LoVo (cell line): Measurements from ENCODE around the gene XAB2.
"Not testable (repeated sequence)": the region's sequence is repeated elsewhere in the genome, so short reads cannot be mapped to it uniquely, and the experiment has no call there.

ENCODE experiments used
- DNase-seq: peaks from one replicate; pipeline ENCODE4 v3.0.0-alpha.2; 2016; ENCODE audit warnings: low spot score

The XAB2 gene

DNA sequence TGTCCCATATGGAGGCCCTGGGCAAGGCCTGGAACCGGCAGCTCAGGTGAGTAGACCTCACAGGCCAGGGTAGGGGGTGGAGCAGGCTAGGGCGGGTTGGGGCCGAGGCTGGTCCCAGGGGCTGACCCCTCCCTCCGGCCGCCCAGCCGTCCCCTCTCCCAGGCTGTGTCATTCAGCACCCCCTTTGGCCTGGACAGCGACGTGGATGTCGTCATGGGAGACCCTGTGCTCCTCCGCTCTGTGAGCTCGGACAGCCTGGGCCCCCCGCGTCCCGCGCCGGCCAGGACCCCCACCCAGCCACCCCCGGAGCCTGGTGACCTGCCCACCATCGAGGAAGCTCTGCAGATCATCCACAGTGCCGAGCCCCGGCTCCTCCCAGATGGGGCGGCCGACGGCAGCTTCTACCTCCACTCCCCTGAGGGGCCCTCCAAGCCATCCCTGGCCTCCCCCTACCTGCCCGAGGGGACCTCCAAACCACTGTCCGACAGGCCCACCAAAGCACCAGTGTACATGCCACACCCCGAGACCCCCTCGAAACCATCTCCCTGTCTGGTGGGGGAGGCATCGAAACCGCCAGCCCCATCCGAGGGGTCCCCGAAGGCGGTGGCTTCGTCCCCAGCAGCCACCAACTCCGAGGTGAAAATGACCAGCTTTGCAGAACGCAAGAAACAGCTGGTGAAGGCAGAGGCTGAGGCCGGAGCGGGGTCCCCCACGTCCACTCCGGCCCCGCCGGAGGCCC lies 17.6 kb downstream of the XAB2 start:
- no peak for DNase-seq

DNA sequence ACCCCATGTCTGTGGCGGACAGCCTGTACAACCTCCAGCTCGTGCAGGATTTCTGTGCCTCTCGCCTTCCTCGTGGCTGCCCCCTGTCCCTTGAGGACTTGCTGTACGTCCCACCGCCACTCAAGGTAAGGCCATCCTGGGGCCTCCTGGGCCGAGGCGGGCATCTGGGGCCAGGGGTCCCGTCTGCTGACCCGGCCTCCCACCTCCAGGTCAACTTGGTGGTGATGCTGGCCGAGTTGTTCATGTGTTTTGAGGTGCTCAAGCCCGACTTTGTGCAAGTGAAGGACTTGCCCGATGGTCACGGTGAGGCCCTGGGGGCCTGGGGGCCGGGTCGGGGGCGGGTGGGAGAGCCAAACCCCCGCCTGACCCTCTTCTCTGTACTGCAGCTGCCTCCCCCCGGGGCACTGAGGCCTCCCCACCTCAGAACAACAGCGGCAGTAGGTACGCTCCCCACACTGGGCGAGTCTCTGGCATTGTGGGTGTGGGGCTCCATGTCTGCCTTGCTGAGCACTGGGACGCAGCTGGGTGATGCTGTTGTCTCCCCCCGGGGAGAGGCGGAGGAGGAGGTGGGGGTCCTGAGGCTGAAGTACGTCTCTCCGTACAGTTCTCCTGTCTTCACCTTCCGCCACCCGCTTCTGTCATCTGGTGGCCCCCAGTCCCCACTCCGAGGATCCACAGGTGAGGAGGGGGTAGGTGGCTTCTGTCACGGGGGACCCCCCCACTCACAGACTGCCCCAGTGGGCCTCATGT lies 18.7 kb downstream of the XAB2 start:
- DNase-seq, result no peak

DNA sequence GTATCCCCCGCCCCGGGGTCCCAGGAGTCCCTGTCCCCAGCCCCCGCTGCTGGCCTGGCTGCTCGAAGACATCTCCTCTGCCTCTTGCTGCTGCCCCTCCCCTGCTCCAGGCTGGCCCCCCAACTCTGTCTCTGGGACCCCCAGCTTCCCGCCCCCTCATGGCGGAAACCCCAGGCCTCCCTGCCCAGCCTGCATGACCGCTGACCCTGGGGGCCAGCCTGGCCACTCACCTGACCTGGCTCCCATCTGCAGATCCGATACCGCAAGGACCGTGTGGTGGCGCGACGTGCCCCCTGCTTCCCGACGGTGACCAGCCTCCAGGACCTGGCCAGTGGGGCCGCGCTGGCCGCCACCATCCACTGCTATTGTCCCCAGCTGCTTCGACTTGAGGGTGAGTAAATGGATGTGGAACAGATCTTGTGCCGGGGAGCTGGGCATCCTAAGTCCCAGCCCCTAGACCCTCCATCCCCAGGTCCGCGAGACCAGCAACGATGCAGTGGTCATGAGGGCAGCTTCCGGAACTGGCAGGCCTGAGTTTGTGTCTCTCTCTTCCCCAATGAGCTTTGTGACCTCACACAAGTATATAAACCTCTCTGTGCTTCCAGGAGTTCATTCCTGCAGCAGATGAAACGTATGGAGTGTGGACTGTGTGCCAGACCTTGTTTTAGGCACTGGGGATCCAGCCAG lies 21.3 kb downstream of the XAB2 start:
- no peak for DNase-seq

DNA sequence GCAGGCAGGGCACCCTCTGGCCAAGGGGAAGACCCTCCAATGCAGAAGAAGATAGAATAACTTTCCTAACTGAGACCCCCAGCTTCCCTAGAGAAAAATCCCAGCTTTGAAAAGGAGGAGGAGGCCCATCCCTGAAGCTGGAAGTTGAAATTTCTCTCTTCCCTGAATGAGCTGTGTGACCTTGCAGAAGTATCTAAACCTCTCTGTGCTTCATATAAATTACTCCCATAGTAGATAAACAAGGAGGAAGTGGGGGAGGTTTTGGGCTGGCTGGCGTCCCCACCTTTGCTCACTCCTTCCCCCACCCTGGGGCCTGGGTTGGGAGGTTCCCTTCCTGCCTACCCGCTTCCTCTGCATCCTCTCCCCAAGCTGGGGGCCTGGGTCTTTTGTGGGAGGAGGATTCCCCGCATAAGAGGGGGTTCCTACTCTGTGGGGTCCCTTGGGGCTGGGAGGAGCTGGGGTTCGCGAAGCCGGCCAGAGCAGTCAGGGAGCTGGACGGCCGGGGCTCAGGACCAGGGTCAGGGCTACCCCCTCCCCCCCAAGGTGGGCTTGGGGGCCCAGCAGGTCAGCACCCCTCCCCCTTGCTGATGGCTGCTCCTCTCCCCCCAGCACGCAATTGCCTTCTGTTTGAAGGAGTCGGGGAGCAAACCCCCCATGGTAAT lies 22.0 kb downstream of the XAB2 start:
- no peak for DNase-seq

DNA sequence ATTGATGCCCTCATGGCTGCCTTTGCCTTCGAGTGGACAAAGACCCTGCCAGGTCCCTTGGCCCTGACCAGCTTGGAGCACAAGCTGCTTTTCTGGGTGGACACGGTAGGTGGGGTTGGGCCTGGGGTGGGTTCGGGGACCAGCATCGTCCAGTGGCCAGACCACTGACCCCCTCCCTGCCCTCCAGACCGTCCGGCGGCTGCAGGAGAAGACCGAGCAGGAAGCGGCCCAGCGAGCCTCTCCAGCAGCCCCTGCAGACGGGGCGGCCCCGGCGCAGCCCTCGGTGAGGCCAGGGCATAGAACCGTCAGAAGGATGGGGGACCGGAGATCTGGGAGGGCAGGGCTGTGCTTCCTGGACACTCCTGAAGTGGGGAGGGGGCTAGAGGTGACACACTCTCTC lies 23.1 kb downstream of the XAB2 start:
- DNase-seq, result no peak

DNA sequence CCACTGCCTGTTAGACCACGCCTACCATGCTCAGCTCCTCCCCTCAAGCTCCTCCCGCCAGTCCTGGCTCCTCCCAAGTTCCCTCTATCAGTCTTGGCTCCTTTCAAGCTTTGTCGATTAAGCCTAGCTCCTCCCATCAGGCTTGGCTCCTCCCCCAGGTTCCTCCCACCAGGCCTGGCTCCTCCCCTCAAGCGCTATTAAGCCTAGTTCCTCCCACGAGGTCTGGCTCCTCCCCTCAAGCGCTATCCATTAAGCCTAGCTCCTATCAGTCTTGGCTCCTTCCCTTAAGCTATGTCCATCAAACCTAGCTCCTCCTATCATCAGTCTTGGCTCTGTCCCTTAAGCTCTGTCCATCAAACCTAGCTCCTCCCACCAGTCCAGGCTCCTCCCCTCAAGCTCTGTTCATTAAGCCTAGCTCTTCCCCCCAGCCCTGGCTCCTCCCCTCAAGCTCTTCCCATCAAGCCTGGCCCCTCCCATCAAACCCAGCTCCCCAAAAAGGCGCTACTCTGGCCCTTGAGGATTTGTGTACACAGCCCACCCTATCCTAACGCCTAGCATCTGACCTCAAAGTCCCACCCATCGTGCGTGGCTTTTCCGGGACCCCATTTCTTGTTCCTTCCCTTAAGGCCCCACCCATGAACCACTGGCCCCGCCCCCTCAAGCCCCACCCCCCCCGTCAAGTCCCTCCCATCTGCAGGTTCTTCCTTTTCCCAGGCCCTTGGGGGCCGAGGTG lies 23.7 kb downstream of the XAB2 start:
- DNase-seq, result no peak

DNA sequence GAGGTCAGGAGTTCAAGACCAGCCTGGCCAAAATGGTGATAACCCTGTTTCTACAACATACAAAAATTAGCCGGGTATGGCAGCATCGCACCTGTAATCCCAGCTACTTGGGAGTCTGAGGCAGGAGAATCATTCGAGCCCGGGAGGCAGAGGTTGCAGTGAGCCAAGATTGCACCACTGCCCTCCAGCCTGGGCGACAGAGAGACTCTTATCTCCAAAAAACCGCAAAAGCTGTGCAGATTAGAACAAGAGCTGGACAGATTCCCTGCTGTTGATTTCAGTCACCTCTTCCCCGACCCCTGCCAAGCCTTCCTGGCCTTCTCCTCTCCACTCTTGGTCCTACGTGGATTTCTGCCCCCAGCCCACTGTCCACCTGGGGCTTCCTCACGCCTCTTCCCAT lies 25.4 kb downstream of the XAB2 start:
- no peak for DNase-seq

DNA sequence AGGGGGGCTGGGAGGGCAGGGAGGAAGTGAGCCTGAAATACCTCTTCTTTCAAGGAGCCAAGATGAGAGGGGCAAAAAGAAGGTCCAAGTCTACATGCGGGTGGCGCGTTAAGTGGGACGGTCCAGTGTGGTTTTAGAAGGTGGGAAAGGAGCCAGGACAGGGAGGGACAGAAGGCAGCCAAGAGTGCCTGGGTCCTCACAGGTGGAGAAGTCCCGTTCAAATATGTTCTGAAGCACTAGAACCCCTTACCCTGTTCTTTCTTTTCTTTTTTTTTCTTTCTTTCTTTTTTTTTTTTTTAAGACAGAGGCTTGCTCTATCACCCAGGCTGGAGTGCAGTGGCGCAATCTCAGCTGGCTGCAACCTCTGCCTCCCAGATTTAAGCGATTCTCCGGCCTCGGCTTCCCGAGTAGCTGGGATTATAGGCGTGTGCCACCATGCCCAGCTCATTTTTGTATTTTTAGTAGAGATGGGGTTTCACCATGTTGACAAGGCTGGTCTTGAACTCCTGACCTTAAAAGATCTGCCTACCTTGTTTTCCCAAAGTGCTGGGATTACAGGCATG lies 26.3 kb downstream of the XAB2 start:
- DNase-seq, result no peak

DNA sequence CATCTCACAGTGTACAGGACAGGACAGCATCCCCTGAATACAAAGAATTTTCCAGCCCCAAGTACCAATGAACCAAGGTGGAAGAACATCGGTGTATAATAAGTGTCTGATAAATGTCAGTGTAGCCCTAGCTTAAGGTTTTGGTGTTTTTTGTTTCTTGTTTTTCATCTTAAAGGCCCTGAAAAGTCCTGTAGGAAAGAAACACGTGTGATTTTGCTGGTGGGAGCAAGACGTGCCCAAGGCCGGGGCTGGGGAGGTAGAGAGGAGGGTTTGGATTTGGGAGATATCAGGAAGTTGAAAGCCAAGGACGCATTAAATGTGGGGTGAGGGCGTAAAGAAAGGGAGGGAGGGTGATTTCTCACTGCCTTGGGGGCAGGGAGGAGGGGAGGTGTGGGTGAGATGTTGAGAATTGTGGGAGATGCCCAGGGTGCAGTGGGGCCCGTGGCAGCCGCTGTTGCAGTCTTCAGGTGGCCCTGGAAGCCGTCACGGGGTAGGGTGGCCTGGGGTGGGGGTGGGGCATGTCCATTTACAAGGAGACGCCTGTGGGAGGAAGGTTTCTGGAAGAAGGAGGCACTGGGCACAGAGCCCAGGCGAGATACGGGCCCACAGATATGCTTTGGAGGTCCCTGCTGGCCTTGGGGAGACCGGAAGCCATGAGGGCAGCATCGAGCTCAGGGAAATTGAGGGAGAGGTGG lies 27.0 kb downstream of the XAB2 start:
- DNase-seq, result no peak

DNA sequence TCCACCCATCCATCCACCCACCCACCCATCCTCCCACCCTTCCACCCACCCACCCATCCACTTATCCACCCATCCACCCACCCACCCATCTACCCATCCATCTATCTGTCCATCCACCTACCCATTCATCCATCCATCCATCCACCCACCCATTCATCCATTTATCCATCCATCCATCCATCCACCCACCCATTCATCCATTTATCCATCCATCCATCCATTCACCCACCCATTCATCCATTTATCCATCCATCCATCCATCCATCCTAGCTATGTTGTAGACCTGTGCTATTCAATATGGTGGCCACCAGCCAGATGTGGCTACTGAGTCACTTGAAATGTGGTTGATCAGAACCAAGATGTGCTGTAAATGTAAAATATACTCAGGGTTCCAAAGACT lies 28.6 kb downstream of the XAB2 start:
- DNase-seq, result no peak

DNA sequence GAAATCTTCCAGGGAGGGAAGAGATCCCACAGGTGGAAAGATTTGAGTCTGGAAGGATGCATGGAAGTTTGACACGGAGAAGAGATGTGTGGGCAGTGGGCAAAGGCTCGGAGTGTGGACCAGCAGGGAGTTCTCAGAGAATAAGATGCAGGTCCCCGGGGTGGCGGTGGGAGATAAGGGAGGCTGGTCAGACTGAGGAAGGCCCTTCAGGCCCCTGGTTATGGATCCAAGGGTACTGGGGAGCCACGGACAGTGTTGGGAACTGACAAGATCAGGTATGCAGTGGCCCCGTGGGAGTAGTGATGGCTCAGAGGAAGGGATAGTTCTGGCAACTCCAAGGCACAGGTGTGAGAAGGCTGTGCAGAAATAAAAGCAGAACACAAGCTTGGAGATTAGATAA lies 31.2 kb downstream of the XAB2 start:
- no peak for DNase-seq

DNA sequence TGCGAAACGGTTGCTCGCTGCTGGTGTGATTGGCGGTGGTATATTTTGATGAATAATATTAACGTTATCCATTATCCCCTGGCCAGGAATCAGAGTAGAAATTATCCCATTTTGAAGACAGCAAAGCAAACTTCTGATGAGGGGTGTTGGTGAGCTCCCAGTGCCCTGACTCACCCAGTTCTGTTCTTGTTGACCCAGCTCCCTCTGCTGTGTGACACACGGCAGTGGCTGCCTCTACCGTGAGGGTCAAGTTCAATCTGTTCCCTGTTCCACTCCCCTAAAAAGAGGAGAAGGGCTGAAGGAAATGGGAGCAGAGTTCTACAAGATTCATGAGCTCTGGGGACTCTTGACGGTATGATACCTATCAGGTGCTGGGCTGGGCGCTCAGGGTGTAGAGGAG lies 31.7 kb downstream of the XAB2 start:
- DNase-seq, result no peak

DNA sequence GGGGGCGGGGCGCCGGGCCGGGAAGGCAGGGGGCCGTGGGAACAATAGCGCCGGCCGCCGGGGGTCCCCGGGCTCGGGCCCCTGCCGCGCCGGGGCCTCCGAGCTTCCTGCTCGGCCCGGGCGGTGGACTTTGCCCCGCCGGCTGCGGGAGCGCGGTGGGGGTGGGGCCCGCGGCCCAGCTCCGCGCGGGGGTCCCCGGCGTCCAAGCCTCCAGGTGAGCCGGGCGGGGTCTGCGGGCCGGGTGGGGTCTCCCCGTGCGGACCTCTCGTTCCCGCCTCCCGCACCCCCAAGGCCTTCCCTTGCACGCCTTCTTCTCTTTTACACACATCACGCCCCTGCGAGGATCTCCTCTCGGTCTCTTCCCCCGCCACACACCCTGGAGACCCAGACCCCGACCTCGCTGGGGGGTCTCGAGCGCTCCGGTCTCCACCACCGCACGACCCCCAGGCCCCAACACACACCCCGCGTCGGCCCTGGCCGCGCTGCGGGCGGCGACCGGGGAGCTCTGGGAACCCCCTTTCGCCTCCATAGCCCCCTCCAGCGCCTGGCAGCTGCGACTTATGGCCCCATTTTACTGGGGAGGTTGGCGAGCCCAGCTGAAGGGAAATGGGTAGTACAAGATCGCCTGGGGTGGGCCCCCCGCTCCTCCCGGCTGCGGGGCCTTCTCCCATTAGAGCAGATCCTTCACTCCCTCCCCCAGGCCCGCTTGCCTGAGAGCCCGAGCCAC lies 33.0 kb downstream of the XAB2 start:
- DNase-seq, result no peak

DNA sequence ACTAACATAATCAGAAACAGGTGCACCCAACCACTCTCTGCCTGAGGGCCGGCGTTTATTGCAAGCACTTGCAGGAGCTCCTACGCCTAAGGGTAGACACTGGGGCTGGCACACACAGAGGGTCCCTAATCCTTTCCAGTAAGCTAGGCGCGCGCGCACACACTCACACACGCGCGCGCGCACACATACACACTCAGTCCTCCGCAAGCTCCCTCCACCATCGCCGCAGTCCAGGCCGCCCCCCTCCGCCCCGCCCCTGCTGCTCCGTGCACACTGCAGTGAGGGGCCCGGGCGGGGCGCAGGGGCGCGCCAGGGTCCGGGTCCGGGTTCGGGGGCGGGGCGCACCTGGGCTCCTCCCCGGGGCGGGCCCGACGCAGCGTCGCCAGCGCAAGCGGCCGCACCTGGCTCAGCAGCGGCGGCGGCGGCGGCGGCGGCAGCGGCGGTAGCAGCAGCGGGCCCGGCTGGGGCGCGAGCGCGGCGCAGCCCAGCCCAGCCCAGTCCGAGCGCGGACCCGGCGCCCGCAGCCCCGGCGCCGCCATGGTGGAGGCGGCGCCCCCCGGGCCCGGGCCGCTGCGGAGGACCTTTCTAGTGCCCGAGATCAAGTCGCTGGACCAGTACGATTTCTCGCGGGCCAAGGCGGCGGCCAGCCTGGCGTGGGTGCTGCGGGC lies 33.7 kb downstream of the XAB2 start, which contains the start of gene CAMSAP3:
TSS of gene CAMSAP3 (plus strand) at position 398 of the 668 bp plus-strand sequence. CDS start at position 538, 140 bp downstream.
- DNase-seq, result peak; percentile 76

DNA sequence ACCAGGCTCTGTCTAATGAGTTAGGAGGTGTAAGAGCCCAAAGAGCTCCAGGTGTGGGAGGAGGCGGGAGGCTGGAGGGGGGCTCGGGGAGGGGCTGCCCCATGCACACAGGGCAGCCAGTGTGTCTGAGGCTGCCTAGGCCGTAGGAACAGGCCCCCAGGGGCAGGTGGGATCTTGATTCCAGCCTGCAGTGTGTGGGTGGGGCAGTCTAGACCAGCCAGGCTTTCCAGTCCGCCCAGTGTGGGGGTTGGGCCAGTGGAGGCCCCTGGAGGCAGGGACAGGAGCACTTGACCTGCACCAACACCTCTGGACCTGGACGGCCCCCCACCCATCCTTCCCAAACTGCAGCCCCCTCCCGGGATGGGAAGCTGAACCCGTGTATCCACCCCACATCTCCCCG lies 39.1 kb downstream of the XAB2 start:
- no peak for DNase-seq

DNA sequence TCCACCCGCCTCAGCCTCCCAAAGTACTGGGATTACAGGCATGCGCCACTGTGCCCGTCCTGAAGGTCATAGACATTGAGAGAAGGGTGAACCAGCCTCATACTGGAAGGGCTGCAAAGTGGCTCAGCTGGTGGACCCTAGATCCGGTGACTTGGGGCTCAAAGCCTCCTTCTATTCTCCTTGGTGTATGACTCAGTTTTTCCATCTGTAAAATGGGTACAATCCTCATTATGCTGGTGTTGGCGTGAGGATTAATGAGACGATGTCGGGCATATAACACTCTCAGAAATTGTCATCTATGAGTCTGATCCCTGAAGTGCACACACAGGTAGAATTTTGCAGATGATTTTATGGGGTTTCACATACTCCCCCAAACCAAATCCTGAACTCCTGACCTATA lies 39.5 kb downstream of the XAB2 start:
- no peak for DNase-seq

DNA sequence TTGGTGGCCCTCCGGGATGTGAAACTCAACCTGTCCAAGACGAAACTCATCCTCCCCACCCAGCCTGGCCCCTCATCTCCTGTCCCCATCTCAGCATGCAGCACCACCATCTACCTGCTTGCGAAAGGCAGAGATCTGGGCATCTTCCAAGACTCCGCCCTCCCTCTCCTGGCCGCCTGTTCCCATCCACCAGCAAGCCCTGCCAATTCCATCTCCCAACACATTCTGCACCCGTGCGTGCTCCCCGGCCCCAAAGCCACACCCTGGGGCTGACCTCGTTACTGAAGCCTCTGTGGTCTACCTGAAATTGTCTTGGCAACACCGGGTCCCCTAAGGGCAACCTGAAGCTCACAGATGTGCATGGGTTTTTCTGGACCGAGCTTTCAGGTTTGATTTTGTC lies 46.9 kb downstream of the XAB2 start:
- no peak for DNase-seq

DNA sequence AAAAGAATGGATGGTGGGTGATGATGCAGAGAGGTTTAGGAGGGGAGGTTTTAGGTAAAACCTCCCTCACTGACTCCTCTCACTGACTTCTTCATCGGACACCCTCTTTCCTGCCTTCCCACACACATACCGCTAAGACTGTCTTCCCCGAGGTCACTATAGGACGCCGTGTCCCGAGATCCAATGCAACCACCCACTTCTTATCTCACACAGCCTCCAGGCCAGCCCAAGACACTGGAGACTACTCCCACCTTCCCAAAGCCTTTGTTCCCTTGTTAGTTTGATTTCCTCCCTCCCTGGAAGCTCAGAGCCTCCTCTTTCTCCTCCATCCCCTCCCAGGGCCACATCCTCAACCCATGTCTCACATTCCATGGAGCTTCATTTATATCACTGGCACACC lies 50.2 kb downstream of the XAB2 start:
- DNase-seq, result no peak

DNA sequence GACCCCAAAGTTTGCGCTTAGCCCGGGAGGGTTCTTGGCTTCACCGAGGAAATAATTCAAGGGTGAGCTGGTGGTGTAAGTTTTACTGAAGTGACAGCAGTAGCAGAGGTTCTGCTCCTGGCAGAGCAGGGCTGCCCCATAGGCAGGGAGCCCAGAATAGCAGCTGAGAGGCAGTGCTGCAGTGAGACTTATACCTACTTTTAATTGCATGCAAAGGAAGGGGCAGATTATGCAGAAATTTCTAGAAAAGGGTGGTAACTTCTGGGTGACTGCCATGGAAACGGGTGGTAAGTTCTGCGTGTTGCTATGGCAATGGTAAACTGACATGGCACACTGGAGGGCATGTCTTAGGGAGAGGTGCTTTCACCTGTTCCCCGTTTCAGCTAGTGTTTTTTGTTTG lies 51.2 kb downstream of the XAB2 start:
- no peak for DNase-seq

DNA sequence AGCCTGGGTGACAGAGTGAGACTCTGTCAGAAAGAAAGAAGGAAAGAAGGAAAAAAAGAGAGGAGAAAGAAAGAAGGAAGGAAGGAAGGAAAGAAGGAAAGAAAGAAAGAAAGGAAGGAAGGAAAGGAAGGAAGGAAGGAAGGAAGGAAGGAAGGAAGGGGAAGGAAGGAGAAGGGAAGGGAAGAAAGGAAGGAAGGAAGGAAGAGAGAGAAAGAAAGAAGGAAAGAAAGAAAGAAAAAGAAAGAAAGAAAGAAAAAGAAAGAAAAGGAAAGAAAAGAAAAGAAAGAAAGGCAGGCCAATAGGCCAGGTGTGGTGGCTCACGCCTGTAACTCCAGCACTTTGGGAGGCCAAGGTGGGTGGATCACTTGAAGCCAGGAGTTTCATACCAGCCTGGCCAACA lies 51.9 kb downstream of the XAB2 start:
- not testable (repeated sequence) for DNase-seq
